ENCODE measurements around the gene TCEAL4. TPM values are rescaled to one million over a fixed set of nuclear protein-coding genes. Genes with fewer than 3 reads are reported as not detected.

The TCEAL4 gene
- total and polyA plus RNA-seq, 2 experiments from 2014 or later = 25.4 to 148 TPM

DNA sequence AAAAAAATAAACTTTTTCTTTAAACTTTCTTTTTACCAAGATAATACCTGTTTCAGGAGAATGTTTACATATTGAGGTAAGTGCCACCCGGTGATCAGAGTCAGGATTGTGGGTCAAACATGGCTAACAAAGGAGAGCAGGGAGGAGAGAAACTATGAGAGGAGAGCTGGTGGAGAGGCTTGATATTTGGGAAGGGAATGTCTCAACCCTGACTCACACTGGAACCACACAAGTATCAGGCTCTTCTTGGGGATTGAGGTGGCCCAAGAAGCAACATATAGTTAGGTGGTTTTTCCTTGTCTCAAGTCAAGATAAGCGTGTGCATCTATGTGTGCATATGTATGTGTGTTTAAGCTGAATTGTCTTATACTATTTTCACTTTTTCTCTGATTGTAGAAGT is 50.1 kb downstream of the TCEAL4 start:
- DNase-seq (ENCODE audit: low spot score) (no peak), ATAC-seq (no peak)
- no peaks in the 10 kb centered on the region for H3F3A ChIP-seq (replicated peaks; ENCODE audit: low read depth)
- Mint-ChIP-seq H3K27me3 (ENCODE audit: insufficient read depth, low read depth, poor library complexity) (no peaks in the 10 kb centered on the region), H3K36me3 (ENCODE audit: low read depth) (no peaks in the 10 kb centered on the region), H3K27ac (no peak overlapping the region), H3K4me1 (no peaks in the 10 kb centered on the region), H3K4me3 (no peak overlapping the region), H3K9me3 (no peaks in the 10 kb centered on the region)
- no peaks in the 10 kb centered on the region for H3K27me3 ChIP-seq (ENCODE audit: insufficient read depth)
- TF ChIP-seq, protein P1, sequence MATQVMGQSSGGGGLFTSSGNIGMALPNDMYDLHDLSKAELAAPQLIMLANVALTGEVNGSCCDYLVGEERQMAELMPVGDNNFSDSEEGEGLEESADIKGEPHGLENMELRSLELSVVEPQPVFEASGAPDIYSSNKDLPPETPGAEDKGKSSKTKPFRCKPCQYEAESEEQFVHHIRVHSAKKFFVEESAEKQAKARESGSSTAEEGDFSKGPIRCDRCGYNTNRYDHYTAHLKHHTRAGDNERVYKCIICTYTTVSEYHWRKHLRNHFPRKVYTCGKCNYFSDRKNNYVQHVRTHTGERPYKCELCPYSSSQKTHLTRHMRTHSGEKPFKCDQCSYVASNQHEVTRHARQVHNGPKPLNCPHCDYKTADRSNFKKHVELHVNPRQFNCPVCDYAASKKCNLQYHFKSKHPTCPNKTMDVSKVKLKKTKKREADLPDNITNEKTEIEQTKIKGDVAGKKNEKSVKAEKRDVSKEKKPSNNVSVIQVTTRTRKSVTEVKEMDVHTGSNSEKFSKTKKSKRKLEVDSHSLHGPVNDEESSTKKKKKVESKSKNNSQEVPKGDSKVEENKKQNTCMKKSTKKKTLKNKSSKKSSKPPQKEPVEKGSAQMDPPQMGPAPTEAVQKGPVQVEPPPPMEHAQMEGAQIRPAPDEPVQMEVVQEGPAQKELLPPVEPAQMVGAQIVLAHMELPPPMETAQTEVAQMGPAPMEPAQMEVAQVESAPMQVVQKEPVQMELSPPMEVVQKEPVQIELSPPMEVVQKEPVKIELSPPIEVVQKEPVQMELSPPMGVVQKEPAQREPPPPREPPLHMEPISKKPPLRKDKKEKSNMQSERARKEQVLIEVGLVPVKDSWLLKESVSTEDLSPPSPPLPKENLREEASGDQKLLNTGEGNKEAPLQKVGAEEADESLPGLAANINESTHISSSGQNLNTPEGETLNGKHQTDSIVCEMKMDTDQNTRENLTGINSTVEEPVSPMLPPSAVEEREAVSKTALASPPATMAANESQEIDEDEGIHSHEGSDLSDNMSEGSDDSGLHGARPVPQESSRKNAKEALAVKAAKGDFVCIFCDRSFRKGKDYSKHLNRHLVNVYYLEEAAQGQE (IDR thresholded peaks at IDR 0.05; ENCODE audit: unreplicated experiment) = no peak
- no peak for TF ChIP-seq EZH2phosphoT487 (IDR thresholded peaks at IDR 0.05; ENCODE audit: unreplicated experiment)
- TF ChIP-seq, protein P2, sequence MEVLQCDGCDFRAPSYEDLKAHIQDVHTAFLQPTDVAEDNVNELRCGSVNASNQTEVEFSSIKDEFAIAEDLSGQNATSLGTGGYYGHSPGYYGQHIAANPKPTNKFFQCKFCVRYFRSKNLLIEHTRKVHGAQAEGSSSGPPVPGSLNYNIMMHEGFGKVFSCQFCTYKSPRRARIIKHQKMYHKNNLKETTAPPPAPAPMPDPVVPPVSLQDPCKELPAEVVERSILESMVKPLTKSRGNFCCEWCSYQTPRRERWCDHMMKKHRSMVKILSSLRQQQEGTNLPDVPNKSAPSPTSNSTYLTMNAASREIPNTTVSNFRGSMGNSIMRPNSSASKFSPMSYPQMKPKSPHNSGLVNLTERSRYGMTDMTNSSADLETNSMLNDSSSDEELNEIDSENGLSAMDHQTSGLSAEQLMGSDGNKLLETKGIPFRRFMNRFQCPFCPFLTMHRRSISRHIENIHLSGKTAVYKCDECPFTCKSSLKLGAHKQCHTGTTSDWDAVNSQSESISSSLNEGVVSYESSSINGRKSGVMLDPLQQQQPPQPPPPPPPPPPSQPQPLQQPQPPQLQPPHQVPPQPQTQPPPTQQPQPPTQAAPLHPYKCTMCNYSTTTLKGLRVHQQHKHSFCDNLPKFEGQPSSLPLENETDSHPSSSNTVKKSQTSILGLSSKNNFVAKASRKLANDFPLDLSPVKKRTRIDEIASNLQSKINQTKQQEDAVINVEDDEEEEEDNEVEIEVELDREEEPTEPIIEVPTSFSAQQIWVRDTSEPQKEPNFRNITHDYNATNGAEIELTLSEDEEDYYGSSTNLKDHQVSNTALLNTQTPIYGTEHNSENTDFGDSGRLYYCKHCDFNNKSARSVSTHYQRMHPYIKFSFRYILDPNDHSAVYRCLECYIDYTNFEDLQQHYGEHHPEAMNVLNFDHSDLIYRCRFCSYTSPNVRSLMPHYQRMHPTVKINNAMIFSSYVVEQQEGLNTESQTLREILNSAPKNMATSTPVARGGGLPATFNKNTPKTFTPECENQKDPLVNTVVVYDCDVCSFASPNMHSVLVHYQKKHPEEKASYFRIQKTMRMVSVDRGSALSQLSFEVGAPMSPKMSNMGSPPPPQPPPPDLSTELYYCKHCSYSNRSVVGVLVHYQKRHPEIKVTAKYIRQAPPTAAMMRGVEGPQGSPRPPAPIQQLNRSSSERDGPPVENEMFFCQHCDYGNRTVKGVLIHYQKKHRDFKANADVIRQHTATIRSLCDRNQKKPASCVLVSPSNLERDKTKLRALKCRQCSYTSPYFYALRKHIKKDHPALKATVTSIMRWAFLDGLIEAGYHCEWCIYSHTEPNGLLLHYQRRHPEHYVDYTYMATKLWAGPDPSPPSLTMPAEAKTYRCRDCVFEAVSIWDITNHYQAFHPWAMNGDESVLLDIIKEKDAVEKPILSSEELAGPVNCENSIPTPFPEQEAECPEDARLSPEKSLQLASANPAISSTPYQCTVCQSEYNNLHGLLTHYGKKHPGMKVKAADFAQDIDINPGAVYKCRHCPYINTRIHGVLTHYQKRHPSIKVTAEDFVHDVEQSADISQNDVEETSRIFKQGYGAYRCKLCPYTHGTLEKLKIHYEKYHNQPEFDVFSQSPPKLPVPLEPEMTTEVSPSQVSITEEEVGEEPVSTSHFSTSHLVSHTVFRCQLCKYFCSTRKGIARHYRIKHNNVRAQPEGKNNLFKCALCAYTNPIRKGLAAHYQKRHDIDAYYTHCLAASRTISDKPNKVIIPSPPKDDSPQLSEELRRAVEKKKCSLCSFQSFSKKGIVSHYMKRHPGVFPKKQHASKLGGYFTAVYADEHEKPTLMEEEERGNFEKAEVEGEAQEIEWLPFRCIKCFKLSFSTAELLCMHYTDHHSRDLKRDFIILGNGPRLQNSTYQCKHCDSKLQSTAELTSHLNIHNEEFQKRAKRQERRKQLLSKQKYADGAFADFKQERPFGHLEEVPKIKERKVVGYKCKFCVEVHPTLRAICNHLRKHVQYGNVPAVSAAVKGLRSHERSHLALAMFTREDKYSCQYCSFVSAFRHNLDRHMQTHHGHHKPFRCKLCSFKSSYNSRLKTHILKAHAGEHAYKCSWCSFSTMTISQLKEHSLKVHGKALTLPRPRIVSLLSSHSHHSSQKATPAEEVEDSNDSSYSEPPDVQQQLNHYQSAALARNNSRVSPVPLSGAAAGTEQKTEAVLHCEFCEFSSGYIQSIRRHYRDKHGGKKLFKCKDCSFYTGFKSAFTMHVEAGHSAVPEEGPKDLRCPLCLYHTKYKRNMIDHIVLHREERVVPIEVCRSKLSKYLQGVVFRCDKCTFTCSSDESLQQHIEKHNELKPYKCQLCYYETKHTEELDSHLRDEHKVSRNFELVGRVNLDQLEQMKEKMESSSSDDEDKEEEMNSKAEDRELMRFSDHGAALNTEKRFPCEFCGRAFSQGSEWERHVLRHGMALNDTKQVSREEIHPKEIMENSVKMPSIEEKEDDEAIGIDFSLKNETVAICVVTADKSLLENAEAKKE (CRISPR knock-in tag; IDR thresholded peaks at IDR 0.05) = no peak
- no peak for TF ChIP-seq STAT1 (IDR thresholded peaks at IDR 0.05; ENCODE audit: unreplicated experiment)
- TF ChIP-seq ZNF114 (CRISPR knock-in tag; IDR thresholded peaks at IDR 0.05) = no peak
- no peak for TF ChIP-seq ZNF331 (CRISPR knock-in tag; IDR thresholded peaks at IDR 0.05; ENCODE audit: low read depth)
- TF ChIP-seq NANOG (IDR thresholded peaks at IDR 0.05; ENCODE audit: borderline replicate concordance) = no peak
- TF ChIP-seq, protein P3, sequence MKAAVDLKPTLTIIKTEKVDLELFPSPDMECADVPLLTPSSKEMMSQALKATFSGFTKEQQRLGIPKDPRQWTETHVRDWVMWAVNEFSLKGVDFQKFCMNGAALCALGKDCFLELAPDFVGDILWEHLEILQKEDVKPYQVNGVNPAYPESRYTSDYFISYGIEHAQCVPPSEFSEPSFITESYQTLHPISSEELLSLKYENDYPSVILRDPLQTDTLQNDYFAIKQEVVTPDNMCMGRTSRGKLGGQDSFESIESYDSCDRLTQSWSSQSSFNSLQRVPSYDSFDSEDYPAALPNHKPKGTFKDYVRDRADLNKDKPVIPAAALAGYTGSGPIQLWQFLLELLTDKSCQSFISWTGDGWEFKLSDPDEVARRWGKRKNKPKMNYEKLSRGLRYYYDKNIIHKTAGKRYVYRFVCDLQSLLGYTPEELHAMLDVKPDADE (IDR thresholded peaks at IDR 0.05) = no peak
- TF ChIP-seq JUNB (IDR thresholded peaks at IDR 0.05; ENCODE audit: unreplicated experiment) = no peak
- no peak for TF ChIP-seq CREB1 (CRISPR knock-in tag; IDR thresholded peaks at IDR 0.05; ENCODE audit: low read depth)
- TF ChIP-seq, protein P4, sequence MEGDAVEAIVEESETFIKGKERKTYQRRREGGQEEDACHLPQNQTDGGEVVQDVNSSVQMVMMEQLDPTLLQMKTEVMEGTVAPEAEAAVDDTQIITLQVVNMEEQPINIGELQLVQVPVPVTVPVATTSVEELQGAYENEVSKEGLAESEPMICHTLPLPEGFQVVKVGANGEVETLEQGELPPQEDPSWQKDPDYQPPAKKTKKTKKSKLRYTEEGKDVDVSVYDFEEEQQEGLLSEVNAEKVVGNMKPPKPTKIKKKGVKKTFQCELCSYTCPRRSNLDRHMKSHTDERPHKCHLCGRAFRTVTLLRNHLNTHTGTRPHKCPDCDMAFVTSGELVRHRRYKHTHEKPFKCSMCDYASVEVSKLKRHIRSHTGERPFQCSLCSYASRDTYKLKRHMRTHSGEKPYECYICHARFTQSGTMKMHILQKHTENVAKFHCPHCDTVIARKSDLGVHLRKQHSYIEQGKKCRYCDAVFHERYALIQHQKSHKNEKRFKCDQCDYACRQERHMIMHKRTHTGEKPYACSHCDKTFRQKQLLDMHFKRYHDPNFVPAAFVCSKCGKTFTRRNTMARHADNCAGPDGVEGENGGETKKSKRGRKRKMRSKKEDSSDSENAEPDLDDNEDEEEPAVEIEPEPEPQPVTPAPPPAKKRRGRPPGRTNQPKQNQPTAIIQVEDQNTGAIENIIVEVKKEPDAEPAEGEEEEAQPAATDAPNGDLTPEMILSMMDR (conservative IDR thresholded peaks at IDR 0.05; ENCODE audit: low read depth in 2 of 2) = no peak
- TF ChIP-seq EZH2 (IDR thresholded peaks at IDR 0.05; ENCODE audit: low read depth, unreplicated experiment) = no peak
- no peak for TF ChIP-seq POLR2AphosphoS5 (IDR thresholded peaks at IDR 0.05; ENCODE audit: low read depth)
- no peaks in the 10 kb centered on the region for H4K20me1 ChIP-seq (replicated peaks; ENCODE audit: insufficient read depth)
- H3K79me2 ChIP-seq (replicated peaks; ENCODE audit: insufficient read depth) = no peaks in the 10 kb centered on the region
- H3K27ac ChIP-seq (ENCODE audit: low read depth) = no peak overlapping the region
- no peak overlapping the region for H3K4me3 ChIP-seq
- no peak overlapping the region for H3K4me2 ChIP-seq
- H2AFZ ChIP-seq = no peak overlapping the region
- no peaks in the 10 kb centered on the region; the same call in 1 of the 2 replicates for H3K4me1 ChIP-seq (ENCODE audit: insufficient read depth)
- H3K9me2 ChIP-seq (ENCODE audit: insufficient read depth) = no peaks in the 10 kb centered on the region
- no peaks in the 10 kb centered on the region for H3K36me3 ChIP-seq (ENCODE audit: insufficient read depth)

Data from GM23338 (cell line).